Keratinocyte (primary cell): Measurements from ENCODE around the gene TXNRD2. TPM values are rescaled to one million over a fixed set of nuclear protein-coding genes. Genes with fewer than 3 reads are reported as not detected.

Source experiments
- DNase-seq: peaks from one replicate; pipeline ENCODE4 v3.0.0-alpha.2; 2011; ENCODE audit warnings: low read depth, missing footprints, low spot score
- FAIRE-seq: peaks from 2 replicates; lab custom pipeline; 2011; peaks lifted over from hg19 to GRCh38; lab: Jason Lieb, UNC
- H2AFZ ChIP-seq: 2 replicates; pipeline ENCODE4 v1.6.0; 2012; ENCODE audit warnings: low read length, control low read depth, inconsistent platforms; ENCODE audit not compliant: control insufficient read depth
- H3K27ac ChIP-seq: 2 replicates; pipeline ENCODE4 v1.5.1; 2011; ENCODE audit warnings: low read length; ENCODE audit not compliant: control insufficient read depth, insufficient read depth
- H3K27me3 ChIP-seq: 3 replicates; pipeline ENCODE4 v1.6.0; 2011; ENCODE audit warnings: low read length; ENCODE audit not compliant: control insufficient read depth, insufficient read depth; ENCODE audit errors: extremely low read depth
- H3K36me3 ChIP-seq, 2 experiments: 2 replicates in 1 of 2; 3 replicates in 1 of 2; pipeline ENCODE4 v1.5.1; 2011; ENCODE audit warnings: low read length in 2 of 2, mild to moderate bottlenecking in 1 of 2; ENCODE audit not compliant: control insufficient read depth in 2 of 2, insufficient read depth in 2 of 2; ENCODE audit errors: extremely low read depth in 1 of 2
- H3K4me1 ChIP-seq: 3 replicates; pipeline ENCODE4 v1.5.1; 2011; ENCODE audit warnings: low read length; ENCODE audit not compliant: control insufficient read depth, insufficient read depth; ENCODE audit errors: extremely low read depth
- H3K4me2 ChIP-seq: 3 replicates; pipeline ENCODE4 v1.6.0; 2011; ENCODE audit warnings: low read depth, low read length; ENCODE audit not compliant: control insufficient read depth, insufficient read depth; ENCODE audit errors: extremely low read depth
- H3K4me3 ChIP-seq, 3 experiments: fragments of 200-600 bp in 1 of 3; sonication (generic) in 1 of 3; 2 replicates in 2 of 3; 3 replicates in 1 of 3; pipeline ENCODE4 v1.5.1; 2011 to 2016; ENCODE audit warnings: low read length in 3 of 3, mild to moderate bottlenecking in 3 of 3, control low read depth in 2 of 3, inconsistent platforms in 1 of 3, low read depth in 1 of 3, mixed read lengths in 1 of 3, mixed run types in 1 of 3, moderate library complexity in 1 of 3; ENCODE audit not compliant: control insufficient read depth in 2 of 3, insufficient read depth in 2 of 3; ENCODE audit errors: extremely low read depth in 1 of 3
- H3K79me2 ChIP-seq: 2 replicates; pipeline ENCODE4 v1.6.0; 2012; ENCODE audit warnings: low read length; ENCODE audit not compliant: control insufficient read depth, insufficient read depth
- H3K9ac ChIP-seq: 3 replicates; pipeline ENCODE4 v1.6.0; 2011; ENCODE audit warnings: low read length; ENCODE audit not compliant: control insufficient read depth, insufficient read depth; ENCODE audit errors: extremely low read depth
- H3K9me1 ChIP-seq: 3 replicates; pipeline ENCODE4 v1.6.0; 2011; ENCODE audit warnings: low read length; ENCODE audit not compliant: control insufficient read depth, insufficient read depth; ENCODE audit errors: extremely low read depth
- H3K9me3 ChIP-seq: 2 replicates; pipeline ENCODE4 v1.5.1; 2012; ENCODE audit warnings: low read depth, low read length; ENCODE audit not compliant: control insufficient read depth
- H4K20me1 ChIP-seq: 3 replicates; pipeline ENCODE4 v1.6.0; 2011; ENCODE audit warnings: low read length; ENCODE audit not compliant: control insufficient read depth, insufficient read depth; ENCODE audit errors: extremely low read depth
- CTCF ChIP-seq, 3 experiments: IDR thresholded peaks in 1 of 3; conservative IDR thresholded peaks in 1 of 3; optimal IDR thresholded peaks in 1 of 3; 2 replicates in 2 of 3; 3 replicates in 1 of 3; pipeline versions ENCODE3 to v1.5.1; 2011; ENCODE audit warnings: low read length in 3 of 3, mild to moderate bottlenecking in 3 of 3, moderate library complexity in 2 of 3, control low read depth in 1 of 3, inconsistent platforms in 1 of 3; ENCODE audit not compliant: insufficient read depth in 2 of 3; ENCODE audit errors: extremely low read depth in 1 of 3
- EZH2 ChIP-seq: IDR thresholded peaks from one replicate; pipeline ENCODE4 v1.6.1; 2012; ENCODE audit warnings: inconsistent platforms, mild to moderate bottlenecking, low read length, moderate library complexity
- dilution Hi-C: fragments of 300-500 bp; cut with MboI; formaldehyde crosslinking; loops from one replicate; pipeline ENCODE4 v1.7.0; 2020; ENCODE audit warnings: low sequenced_read_pairs; ENCODE audit not compliant: extremely low pct_ligation_motif_present
- polyA plus RNA-seq, 5 experiments: library from polyadenylated mRNA; depleted of rRNA in 3 of 5; stranded (reverse) in 3 of 5; stranded (forward) in 1 of 5; unstranded in 1 of 5; fragments of >200 nt; gene quantifications; 1 replicate in 1 of 5; 2 replicates in 3 of 5; 3 replicates in 1 of 5; pipeline versions ENCODE4 v1.2.1 to v1.2.3, GENCODE V29; 2011 to 2012; ENCODE audit warnings: missing spikeins in 2 of 5, low read depth in 1 of 5, low replicate concordance in 1 of 5

Gene TXNRD2
- polyA plus RNA-seq, 1 donor (not counting 4 experiments of a cell fraction or from before 2014, with no cell fraction given) = 16.0 TPM

GRCh38 chr22:19904174-19904856, 37.3 kb downstream of the TXNRD2 start:
- no peak overlapping the region for H3K4me3 ChIP-seq
- H3K27me3 ChIP-seq = no peaks in the 10 kb centered on the region
- no peaks in the 10 kb centered on the region for H3K4me1 ChIP-seq
- H3K9me1 ChIP-seq = no peaks in the 10 kb centered on the region
- dilution Hi-C loops = no loop called here
- no peak overlapping the region for H3K4me2 ChIP-seq
- no peaks in the 10 kb centered on the region for H3K9me3 ChIP-seq
- H3K36me3 ChIP-seq = no peaks in the 10 kb centered on the region
- no peak overlapping the region for H2AFZ ChIP-seq
- no peaks in the 10 kb centered on the region for H4K20me1 ChIP-seq
- FAIRE-seq = no peak
- DNase-seq = no peak
- TF ChIP-seq EZH2 (no peak), CTCF (optimal IDR thresholded peaks at IDR 0.05 in 1 of 3, IDR thresholded peaks at IDR 0.05 in 1 of 3, conservative IDR thresholded peaks at IDR 0.05 in 1 of 3; ENCODE audit: extremely low read depth in 1 of 3, insufficient read depth in 2 of 3, low read length in 3 of 3) (no peak)
- H3K27ac ChIP-seq = no peak overlapping the region
- no peaks in the 10 kb centered on the region for H3K79me2 ChIP-seq
- H3K9ac ChIP-seq = no peak overlapping the region

- Histone ChIP-seq H2AFZ (no peak overlapping the region), H3K79me2 (no peaks in the 10 kb centered on the region), H3K9me3 (no peaks in the 10 kb centered on the region), H3K4me3 (no peak overlapping the region), H4K20me1 (no peaks in the 10 kb centered on the region), H3K27me3 (no peaks in the 10 kb centered on the region), H3K4me1 (no peaks in the 10 kb centered on the region), H3K9me1 (no peaks in the 10 kb centered on the region), H3K9ac (no peak overlapping the region), H3K36me3 (no peaks in the 10 kb centered on the region), H3K27ac (no peak overlapping the region), H3K4me2 (no peak overlapping the region)
- dilution Hi-C loops = no loop called here
- TF ChIP-seq CTCF (optimal IDR thresholded peaks at IDR 0.05 in 1 of 3, IDR thresholded peaks at IDR 0.05 in 1 of 3, conservative IDR thresholded peaks at IDR 0.05 in 1 of 3; ENCODE audit: extremely low read depth in 1 of 3, insufficient read depth in 2 of 3, low read length in 3 of 3) (no peak), EZH2 (no peak)
- no peak for DNase-seq
- FAIRE-seq = no peak
Observed at GRCh38 chr22:19903513-19903912, 38.1 kb downstream of the TXNRD2 start.
